Upper lobe of right lung (tissue), 1 donor: ENCODE results near the gene UBALD2. TPM values are rescaled to one million over a fixed set of nuclear protein-coding genes. Genes with fewer than 3 reads are reported as not detected.

Source experiments
- ATAC-seq: fragments of 200-7000 bp; cut with Tn5 transposase; one replicate; pipeline ENCODE4 v1.9.1; 2020; ENCODE audit warnings: mild to moderate bottlenecking, moderate library complexity
- DNase-seq: peaks from one replicate; pipeline ENCODE4 v3.0.0-alpha.2; 2020
- H3K27ac ChIP-seq: fragments of 200-600 bp; one replicate; pipeline ENCODE4 v1.8.0; 2022
- H3K27me3 ChIP-seq: fragments of 200-600 bp; one replicate; pipeline ENCODE4 v1.8.0; 2022; ENCODE audit warnings: mild to moderate bottlenecking
- H3K36me3 ChIP-seq: fragments of 200-600 bp; one replicate; pipeline ENCODE4 v1.8.0; 2022
- H3K4me1 ChIP-seq: fragments of 200-600 bp; one replicate; pipeline ENCODE4 v1.8.0; 2022
- H3K4me3 ChIP-seq: fragments of 200-600 bp; one replicate; pipeline ENCODE4 v1.8.0; 2022; ENCODE audit warnings: mild to moderate bottlenecking
- H3K9me3 ChIP-seq: fragments of 200-600 bp; one replicate; pipeline ENCODE4 v1.8.0; 2022
- intact Hi-C: fragments of 100-400 bp; cut with DNase I; formaldehyde crosslinking; loops from one replicate; pipeline ENCODE4 v1.11.0; 2022
- total RNA-seq: library from RNA; stranded (reverse); fragmentation: NEBNext Ultra II Directional; extraction: Animal tissue kit (Norgen Biotek cat#: 25700); gene quantifications from one replicate; pipeline ENCODE4 v1.2.1, GENCODE V29; 2021
- TF ChIP-seq, protein P1 (sequence below): fragments of 200-600 bp; IDR thresholded peaks from one replicate; pipeline ENCODE4 v1.8.0; 2022; ENCODE audit warnings: antibody characterized with exemption
- donor health status: DM: no; HTN: yes; CAD: no; lungs with severe emphysema.

UBALD2 gene
- total RNA-seq, 1 donor from 2014 or later: 56.7 TPM

GRCh38 chr17:76262732-76263344, 2.3 kb upstream of the UBALD2 start:
- peak; percentile 1 for ATAC-seq
- H3K4me3 ChIP-seq: no peak overlapping the region
- no peaks in the 10 kb centered on the region for H3K27me3 ChIP-seq
- TF ChIP-seq, protein P1, sequence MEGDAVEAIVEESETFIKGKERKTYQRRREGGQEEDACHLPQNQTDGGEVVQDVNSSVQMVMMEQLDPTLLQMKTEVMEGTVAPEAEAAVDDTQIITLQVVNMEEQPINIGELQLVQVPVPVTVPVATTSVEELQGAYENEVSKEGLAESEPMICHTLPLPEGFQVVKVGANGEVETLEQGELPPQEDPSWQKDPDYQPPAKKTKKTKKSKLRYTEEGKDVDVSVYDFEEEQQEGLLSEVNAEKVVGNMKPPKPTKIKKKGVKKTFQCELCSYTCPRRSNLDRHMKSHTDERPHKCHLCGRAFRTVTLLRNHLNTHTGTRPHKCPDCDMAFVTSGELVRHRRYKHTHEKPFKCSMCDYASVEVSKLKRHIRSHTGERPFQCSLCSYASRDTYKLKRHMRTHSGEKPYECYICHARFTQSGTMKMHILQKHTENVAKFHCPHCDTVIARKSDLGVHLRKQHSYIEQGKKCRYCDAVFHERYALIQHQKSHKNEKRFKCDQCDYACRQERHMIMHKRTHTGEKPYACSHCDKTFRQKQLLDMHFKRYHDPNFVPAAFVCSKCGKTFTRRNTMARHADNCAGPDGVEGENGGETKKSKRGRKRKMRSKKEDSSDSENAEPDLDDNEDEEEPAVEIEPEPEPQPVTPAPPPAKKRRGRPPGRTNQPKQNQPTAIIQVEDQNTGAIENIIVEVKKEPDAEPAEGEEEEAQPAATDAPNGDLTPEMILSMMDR: no peak
- peaks cover 45% of the 10 kb centered on the region for H3K4me1 ChIP-seq
- H3K27ac ChIP-seq: peak overlapping the region; percentile 81
- no peaks in the 10 kb centered on the region for H3K36me3 ChIP-seq
- DNase-seq: no peak
- H3K9me3 ChIP-seq: no peaks in the 10 kb centered on the region
- intact Hi-C loops: no loop called here

GRCh38 chr17:76263896-76264295, 1.3 kb upstream of the UBALD2 start:
- Histone ChIP-seq H3K27ac (peak overlapping the region; percentile 81), H3K9me3 (no peaks in the 10 kb centered on the region), H3K4me1 (peaks cover 55% of the 10 kb centered on the region), H3K36me3 (no peaks in the 10 kb centered on the region), H3K27me3 (no peaks in the 10 kb centered on the region), H3K4me3 (no peak overlapping the region)
- TF ChIP-seq, protein P1: no peak
- DNase-seq (no peak), ATAC-seq (no peak)
- intact Hi-C loops: no loop called here

DNA sequence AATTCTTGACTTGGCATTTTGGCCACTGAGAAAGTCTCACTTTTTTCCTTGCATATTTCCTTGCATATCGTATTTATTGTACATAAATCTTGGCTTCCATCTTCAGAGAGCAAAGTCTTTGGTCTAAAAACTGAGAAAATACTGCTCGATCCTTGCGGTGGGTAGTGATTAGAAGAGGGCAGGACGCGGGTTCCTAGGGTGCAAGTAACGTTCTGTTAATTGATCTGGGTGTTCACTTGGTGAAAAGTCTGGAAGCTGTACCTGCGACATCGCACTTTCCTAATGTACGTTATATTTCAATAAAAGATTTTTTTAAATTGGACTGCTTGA, 758 bp upstream of the UBALD2 start:
- H3K27ac ChIP-seq: peak overlapping the region; percentile 81
- H3K9me3 ChIP-seq: no peaks in the 10 kb centered on the region
- peaks cover 58% of the 10 kb centered on the region for H3K4me1 ChIP-seq
- no peak for DNase-seq
- H3K4me3 ChIP-seq: peak overlapping the region; percentile 8
- no peak for ATAC-seq
- TF ChIP-seq, protein P1: no peak
- peaks cover 4% of the 10 kb centered on the region for H3K36me3 ChIP-seq
- no peaks in the 10 kb centered on the region for H3K27me3 ChIP-seq
- intact Hi-C loops: no loop called here

DNA sequence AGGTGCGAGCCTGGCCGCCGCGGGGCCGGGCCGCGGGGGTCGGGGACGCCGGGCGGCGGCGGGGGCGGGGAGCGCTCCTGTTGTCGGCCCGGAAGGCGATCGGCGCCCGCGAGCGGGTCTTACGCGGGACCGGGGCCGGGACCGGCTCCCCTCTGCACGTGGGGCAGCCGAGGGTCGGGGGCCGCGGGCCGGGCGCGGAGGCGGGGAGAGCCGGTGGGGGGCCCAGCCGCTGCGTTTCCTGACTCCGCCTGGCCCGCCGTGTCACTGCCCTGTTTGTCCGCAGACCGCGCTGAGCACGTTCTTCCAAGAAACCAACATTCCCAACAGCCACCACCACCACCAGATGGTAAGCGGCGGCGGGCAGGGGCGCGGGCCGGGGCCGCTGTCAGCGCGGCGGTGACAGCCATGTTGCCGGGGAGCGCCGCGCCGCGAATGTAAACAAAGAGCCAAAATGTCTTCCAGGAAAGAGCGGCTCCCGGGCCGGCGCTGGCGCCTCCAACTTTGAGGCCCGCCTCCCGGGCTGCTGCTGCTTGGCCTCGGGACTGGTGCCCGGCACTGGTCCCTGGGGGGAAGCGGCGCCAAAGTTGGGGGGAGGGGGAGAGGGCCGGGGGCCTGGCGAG, 586 bp downstream of the UBALD2 start:
- DNase-seq (peak; percentile 84), ATAC-seq (peak; percentile 2)
- TF ChIP-seq, protein P1: no peak
- Histone ChIP-seq H3K4me3 (peak overlapping the region; percentile 77), H3K36me3 (peaks cover 16% of the 10 kb centered on the region), H3K27me3 (no peaks in the 10 kb centered on the region), H3K27ac (peak overlapping the region; percentile 93), H3K4me1 (peaks cover 66% of the 10 kb centered on the region), H3K9me3 (no peaks in the 10 kb centered on the region)
- intact Hi-C loops: no loop called here

DNA sequence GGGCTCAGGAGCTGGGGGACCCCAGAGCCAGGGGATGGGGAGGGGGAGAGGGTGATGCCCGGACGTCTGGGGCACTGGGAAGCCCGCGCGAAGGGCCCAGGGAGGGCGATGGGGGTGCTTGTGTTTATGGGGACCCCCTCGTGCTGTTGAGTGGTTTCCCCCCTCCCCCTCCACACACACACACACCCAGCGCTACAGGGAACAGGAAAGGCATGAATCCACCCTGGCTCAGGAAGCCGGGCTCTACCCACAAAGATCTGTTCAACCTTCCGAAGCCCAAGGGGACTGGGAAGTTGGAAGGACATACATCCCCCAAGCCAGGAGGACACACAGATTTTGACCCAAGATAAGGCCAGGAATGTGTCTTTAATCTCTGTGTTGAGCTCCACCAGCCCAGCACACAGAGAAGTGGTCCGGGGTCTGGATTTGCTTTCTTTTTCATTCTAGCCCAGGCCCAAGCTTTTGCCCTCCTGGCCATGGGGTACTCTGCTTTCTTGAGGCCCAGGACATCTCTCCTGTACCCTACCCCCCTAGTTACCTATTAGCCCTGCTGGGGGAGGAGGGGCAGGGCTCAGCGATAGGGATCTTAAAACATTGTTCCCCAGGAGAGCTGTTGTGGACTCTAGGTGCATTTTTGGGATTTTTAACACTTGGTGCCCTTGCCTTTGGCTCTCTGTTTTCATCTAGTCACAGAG, 1.2 kb downstream of the UBALD2 start:
- TF ChIP-seq, protein P1: no peak
- Histone ChIP-seq H3K27ac (peak overlapping the region; percentile 93), H3K9me3 (no peaks in the 10 kb centered on the region), H3K27me3 (no peaks in the 10 kb centered on the region), H3K4me1 (peaks cover 73% of the 10 kb centered on the region), H3K4me3 (peak overlapping the region; percentile 77), H3K36me3 (peaks cover 19% of the 10 kb centered on the region)
- no peak for DNase-seq
- no peak for ATAC-seq
- intact Hi-C loops: no loop called here
